Activated T-cell treated with anti-CD3 and anti-CD28 coated beads, Interleukin-2, amount 50 U/mL, for 4 hours (primary cell): ENCODE measurements around the gene KDM4C. TPM values are rescaled to one million over a fixed set of nuclear protein-coding genes. Genes with fewer than 3 reads are reported as not detected.

Source experiments
- ATAC-seq, 2 donors: fragments of 200-7000 bp; cut with Tn5 transposase; one replicate each; pipeline ENCODE4 v1.10.0; 2021
- DNase-seq: peaks from one replicate; pipeline ENCODE4 v3.0.0-alpha.2; 2020
- H3K27me3 Mint-ChIP-seq: one replicate; pipeline ENCODE4 v1.8.0; 2021; ENCODE audit warnings: low read depth, mixed read lengths
- H3K36me3 Mint-ChIP-seq: one replicate; pipeline ENCODE4 v1.8.0; 2022; ENCODE audit warnings: mixed read lengths; ENCODE audit not compliant: insufficient read depth
- H3K4me1 Mint-ChIP-seq: one replicate; pipeline ENCODE4 v1.8.0; 2021; ENCODE audit warnings: low read depth, mixed read lengths
- H3K4me3 Mint-ChIP-seq: one replicate; pipeline ENCODE4 v1.8.0; 2021; ENCODE audit warnings: mild to moderate bottlenecking, moderate library complexity, mixed read lengths
- H3K9me3 Mint-ChIP-seq: one replicate; pipeline ENCODE4 v1.8.0; 2021; ENCODE audit warnings: mixed read lengths
- total RNA-seq, 3 donors: library from RNA; stranded (reverse); gene quantifications; one replicate each; pipeline ENCODE4 v1.2.1, GENCODE V29; 2021

KDM4C gene
- total RNA-seq, 3 donors from 2014 or later: 22.9 to 26.5 (median 25.6) TPM

DNA sequence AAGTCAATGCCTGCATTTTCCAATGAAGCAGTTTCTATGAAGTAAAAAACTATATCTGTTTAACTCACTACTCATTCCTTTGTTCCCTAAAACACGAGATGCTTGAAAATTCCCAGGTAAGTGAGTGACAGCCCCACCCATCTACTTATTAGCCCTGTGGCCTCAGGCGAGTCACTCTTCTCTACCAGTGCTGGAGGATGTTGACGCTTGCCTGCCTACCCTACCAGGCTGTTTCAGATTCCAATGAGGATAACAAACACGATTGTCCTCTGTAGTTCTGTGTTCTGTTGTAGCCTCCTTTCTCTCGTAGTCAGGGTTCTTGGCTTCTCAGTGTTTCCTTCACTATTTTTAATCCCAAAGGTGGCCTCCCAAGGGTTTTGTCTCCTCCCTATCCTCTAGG is 388.8 kb downstream of the KDM4C start:
- Mint-ChIP-seq H3K36me3 (peaks cover 25% of the 10 kb centered on the region), H3K27me3 (no peaks in the 10 kb centered on the region), H3K4me1 (peaks cover 31% of the 10 kb centered on the region), H3K4me3 (no peak overlapping the region), H3K9me3 (no peaks in the 10 kb centered on the region)
- no peak for ATAC-seq
- DNase-seq: no peak

DNA sequence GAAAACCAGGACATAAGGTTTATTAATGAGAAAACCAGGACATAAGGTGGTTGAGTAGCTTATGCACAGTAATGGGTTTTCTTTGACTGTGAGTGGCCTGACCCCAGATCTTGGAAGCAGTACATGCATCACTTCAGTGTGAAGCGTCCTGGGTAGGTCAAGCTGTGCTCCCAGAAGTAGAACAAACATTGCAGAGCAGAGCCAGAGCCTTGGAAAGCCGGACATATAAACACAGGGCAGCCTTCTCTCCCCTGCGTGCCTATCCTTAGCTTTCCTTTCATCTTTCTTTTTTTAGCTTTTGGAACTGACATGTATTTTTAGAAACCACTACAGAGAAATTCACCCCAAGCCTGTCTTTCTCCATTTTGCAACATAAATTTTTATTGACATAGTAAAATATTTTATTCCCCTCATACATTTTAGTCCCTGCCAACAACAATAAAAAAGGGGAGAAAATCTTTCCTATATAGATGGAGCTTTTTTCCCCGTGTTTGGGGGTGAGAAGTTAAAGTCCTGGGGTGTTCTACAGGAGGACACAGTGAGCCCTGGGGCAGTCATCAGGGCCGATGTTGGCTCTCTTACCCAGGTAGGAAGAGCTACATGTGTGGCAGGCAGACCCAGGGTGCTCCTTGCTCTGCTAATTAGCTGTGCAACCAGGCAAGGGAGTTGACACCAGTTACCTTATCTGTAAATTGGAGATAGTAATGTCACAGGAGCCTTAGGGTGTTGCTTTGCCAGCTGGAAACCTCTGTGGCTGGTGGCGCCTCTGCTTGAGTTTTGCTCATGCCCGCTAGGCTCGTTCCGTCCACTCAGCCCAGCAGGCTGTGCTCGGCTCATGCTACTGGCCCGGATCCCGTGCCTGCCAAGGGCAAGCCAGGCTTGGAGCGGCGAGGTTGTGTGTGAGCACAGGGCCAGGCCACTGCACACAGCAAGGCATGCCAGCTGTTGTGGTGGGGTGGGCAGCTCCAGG is 389.6 kb downstream of the KDM4C start:
- peaks cover 33% of the 10 kb centered on the region for H3K4me1 Mint-ChIP-seq
- no peaks in the 10 kb centered on the region for H3K27me3 Mint-ChIP-seq

DNA sequence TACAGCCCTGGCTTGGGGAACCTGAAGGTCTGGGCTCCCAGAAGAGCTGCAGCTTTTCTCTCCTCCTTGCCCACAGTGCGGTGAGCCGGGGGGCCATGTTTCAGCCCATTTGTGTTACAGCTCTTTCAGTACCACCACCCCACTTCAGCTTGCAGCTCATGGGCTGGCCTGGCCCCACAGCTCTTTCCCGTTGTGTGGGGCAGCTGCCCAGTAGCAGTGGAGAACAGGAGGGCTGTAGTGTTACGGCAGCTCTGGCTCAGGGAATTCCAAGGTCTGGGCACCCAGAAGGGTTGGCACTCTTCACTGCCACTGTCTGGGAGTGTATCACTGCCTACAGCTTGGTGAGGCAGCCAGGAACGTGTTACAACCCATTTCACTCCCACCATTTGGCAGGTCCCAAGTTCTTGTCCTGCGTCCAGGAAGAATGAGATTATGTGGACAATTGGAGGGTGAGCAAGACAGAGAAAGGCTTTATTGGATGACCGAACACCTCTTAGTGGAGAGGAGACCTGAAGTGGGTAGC is 390.5 kb downstream of the KDM4C start:
- Mint-ChIP-seq H3K27me3 (no peaks in the 10 kb centered on the region), H3K4me1 (peaks cover 33% of the 10 kb centered on the region), H3K9me3 (no peaks in the 10 kb centered on the region), H3K36me3 (peaks cover 29% of the 10 kb centered on the region), H3K4me3 (no peak overlapping the region)
- ATAC-seq (no peak), DNase-seq (no peak)

More for the DNA sequence above, 389.6 kb downstream of the KDM4C start:
- peaks cover 28% of the 10 kb centered on the region for H3K36me3 Mint-ChIP-seq
- H3K9me3 Mint-ChIP-seq: no peaks in the 10 kb centered on the region
- ATAC-seq: no peak
- DNase-seq: no peak
- H3K4me3 Mint-ChIP-seq: no peak overlapping the region

DNA sequence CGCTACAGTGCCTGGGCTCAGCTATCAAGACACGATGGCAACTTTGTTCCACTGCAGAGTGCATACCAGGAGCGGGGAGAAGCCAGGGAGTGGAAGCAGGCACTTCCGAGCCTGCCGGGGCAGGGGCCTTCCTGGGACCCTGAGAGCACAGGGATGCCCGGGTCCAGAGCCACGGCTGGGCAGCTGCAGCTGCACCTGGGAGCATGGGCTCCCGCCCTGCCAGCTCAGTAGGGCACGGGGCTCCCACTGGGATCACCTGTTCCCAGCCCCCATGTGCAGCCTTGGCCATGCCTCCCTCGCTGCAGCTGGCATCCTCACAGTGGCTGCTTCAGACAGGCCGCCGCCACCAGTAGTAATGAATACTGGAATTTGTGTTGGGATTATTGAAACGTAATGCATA is 391.5 kb downstream of the KDM4C start:
- DNase-seq (no peak), ATAC-seq (no peak)
- Mint-ChIP-seq H3K27me3 (no peaks in the 10 kb centered on the region), H3K4me1 (peaks cover 33% of the 10 kb centered on the region), H3K4me3 (no peak overlapping the region), H3K36me3 (peaks cover 32% of the 10 kb centered on the region), H3K9me3 (no peaks in the 10 kb centered on the region)

GRCh38 chr9:7150153-7150890 is 392.5 kb downstream of the KDM4C start:
- H3K4me1 Mint-ChIP-seq: peaks cover 31% of the 10 kb centered on the region
- no peaks in the 10 kb centered on the region for H3K27me3 Mint-ChIP-seq
- DNase-seq (no peak), ATAC-seq (no peak)
- H3K36me3 Mint-ChIP-seq: peaks cover 29% of the 10 kb centered on the region
- H3K9me3 Mint-ChIP-seq: no peaks in the 10 kb centered on the region
- no peak overlapping the region for H3K4me3 Mint-ChIP-seq

GRCh38 chr9:7153134-7153533 is 395.4 kb downstream of the KDM4C start:
- H3K9me3 Mint-ChIP-seq: no peaks in the 10 kb centered on the region
- H3K36me3 Mint-ChIP-seq: peaks cover 23% of the 10 kb centered on the region
- DNase-seq: no peak

GRCh38 chr9:7153566-7153965 is 395.8 kb downstream of the KDM4C start:
- H3K36me3 Mint-ChIP-seq: peaks cover 24% of the 10 kb centered on the region
- no peak for ATAC-seq
- H3K4me1 Mint-ChIP-seq: peaks cover 32% of the 10 kb centered on the region

More at GRCh38 chr9:7153134-7153533, 395.4 kb downstream of the KDM4C start:
- Mint-ChIP-seq H3K27me3 (no peaks in the 10 kb centered on the region), H3K4me1 (peaks cover 36% of the 10 kb centered on the region), H3K4me3 (no peak overlapping the region)
- ATAC-seq: no peak

GRCh38 chr9:7154003-7154619 is 396.3 kb downstream of the KDM4C start:
- DNase-seq (no peak), ATAC-seq (no peak)
- Mint-ChIP-seq H3K4me3 (no peak overlapping the region), H3K27me3 (no peaks in the 10 kb centered on the region), H3K4me1 (peaks cover 29% of the 10 kb centered on the region), H3K36me3 (peaks cover 26% of the 10 kb centered on the region), H3K9me3 (no peaks in the 10 kb centered on the region)

More at GRCh38 chr9:7153566-7153965, 395.8 kb downstream of the KDM4C start:
- no peaks in the 10 kb centered on the region for H3K27me3 Mint-ChIP-seq
- no peak for DNase-seq
- H3K9me3 Mint-ChIP-seq: no peaks in the 10 kb centered on the region
- no peak overlapping the region for H3K4me3 Mint-ChIP-seq

GRCh38 chr9:7154650-7155049 is 396.9 kb downstream of the KDM4C start:
- peaks cover 24% of the 10 kb centered on the region for H3K4me1 Mint-ChIP-seq
- no peak for ATAC-seq
- H3K36me3 Mint-ChIP-seq: peaks cover 28% of the 10 kb centered on the region
- H3K27me3 Mint-ChIP-seq: no peaks in the 10 kb centered on the region
- H3K4me3 Mint-ChIP-seq: no peak overlapping the region
- DNase-seq: no peak
- no peaks in the 10 kb centered on the region for H3K9me3 Mint-ChIP-seq

DNA sequence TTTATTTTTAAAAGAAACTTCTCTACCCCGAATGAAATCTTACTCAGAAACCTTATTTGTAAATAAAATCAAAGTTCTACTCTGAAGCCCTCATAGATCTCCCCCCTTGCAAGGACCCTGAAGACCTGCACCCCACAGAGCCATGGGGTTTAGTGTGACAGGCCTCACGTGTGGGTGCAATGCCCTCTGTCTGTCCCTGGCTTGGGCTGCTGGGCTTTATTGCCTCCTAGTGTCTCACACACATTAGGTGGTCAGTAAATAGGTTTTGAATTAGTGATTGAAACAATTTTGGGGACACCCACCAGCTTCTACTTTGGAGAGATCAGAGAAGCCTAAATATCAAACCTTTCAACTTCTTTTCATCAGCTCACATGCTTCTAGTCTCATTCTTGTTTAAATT is 403.7 kb downstream of the KDM4C start:
- H3K36me3 Mint-ChIP-seq: peaks cover 39% of the 10 kb centered on the region

GRCh38 chr9:7163932-7164331 is 406.2 kb downstream of the KDM4C start:
- no peaks in the 10 kb centered on the region for H3K27me3 Mint-ChIP-seq
- H3K4me3 Mint-ChIP-seq: no peak overlapping the region
- ATAC-seq: no peak
- peaks cover 37% of the 10 kb centered on the region for H3K36me3 Mint-ChIP-seq
- no peaks in the 10 kb centered on the region for H3K9me3 Mint-ChIP-seq
- no peak for DNase-seq
- H3K4me1 Mint-ChIP-seq: no peaks in the 10 kb centered on the region

More for the DNA sequence above, 403.7 kb downstream of the KDM4C start:
- no peaks in the 10 kb centered on the region for H3K27me3 Mint-ChIP-seq
- peaks cover 7% of the 10 kb centered on the region for H3K4me1 Mint-ChIP-seq
- H3K9me3 Mint-ChIP-seq: no peaks in the 10 kb centered on the region
- ATAC-seq (no peak), DNase-seq (no peak)
- H3K4me3 Mint-ChIP-seq: no peak overlapping the region

GRCh38 chr9:7164440-7165330 is 406.9 kb downstream of the KDM4C start:
- no peak for DNase-seq
- Mint-ChIP-seq H3K27me3 (no peaks in the 10 kb centered on the region), H3K4me3 (no peak overlapping the region), H3K36me3 (peaks cover 35% of the 10 kb centered on the region), H3K9me3 (no peaks in the 10 kb centered on the region), H3K4me1 (no peaks in the 10 kb centered on the region)
- no peak for ATAC-seq

- H3K4me1 Mint-ChIP-seq: no peaks in the 10 kb centered on the region
- no peaks in the 10 kb centered on the region for H3K9me3 Mint-ChIP-seq
- ATAC-seq (no peak), DNase-seq (no peak)
- no peaks in the 10 kb centered on the region for H3K27me3 Mint-ChIP-seq
- H3K4me3 Mint-ChIP-seq: no peak overlapping the region
- peaks cover 33% of the 10 kb centered on the region for H3K36me3 Mint-ChIP-seq
These were observed 407.7 kb downstream of the KDM4C start for GRCh38 chr9:7165331-7165975.
